PFSK-1 (cell line): Measurements from ENCODE around the gene POLR2H.

Experiments used
- FOXP2 ChIP-seq: optimal IDR thresholded peaks from 2 replicates; pipeline ENCODE3; 2011; ENCODE audit warnings: borderline replicate concordance, control low read depth, inconsistent platforms; ENCODE audit not compliant: insufficient read depth; ENCODE audit errors: extremely low read length, extremely low read depth
- POLR2AphosphoS5 ChIP-seq: IDR thresholded peaks from 2 replicates; pipeline ENCODE4 v1.6.1; 2012; ENCODE audit warnings: low read depth, mild to moderate bottlenecking, control low read depth, low read length, moderate library complexity
- SIN3A ChIP-seq: IDR thresholded peaks from 2 replicates; pipeline ENCODE4 v1.6.1; 2012; ENCODE audit warnings: mild to moderate bottlenecking, low read length, moderate library complexity, borderline replicate concordance; ENCODE audit not compliant: insufficient read depth
- TAF1 ChIP-seq: IDR thresholded peaks from 2 replicates; pipeline ENCODE4 v1.6.1; 2012; ENCODE audit warnings: low read length, control low read depth, borderline replicate concordance; ENCODE audit not compliant: insufficient read depth
- TF ChIP-seq, protein P1 (sequence below), 2 experiments: IDR thresholded peaks; 2 replicates each; pipeline versions ENCODE4 v1.6.1 to v1.8.0; 2011 to 2012; ENCODE audit warnings: low read depth in 2 of 2, low read length in 2 of 2, control low read depth in 1 of 2, inconsistent platforms in 1 of 2, mild to moderate bottlenecking in 1 of 2, moderate library complexity in 1 of 2; ENCODE audit not compliant: insufficient read depth in 1 of 2

The POLR2H gene

DNA sequence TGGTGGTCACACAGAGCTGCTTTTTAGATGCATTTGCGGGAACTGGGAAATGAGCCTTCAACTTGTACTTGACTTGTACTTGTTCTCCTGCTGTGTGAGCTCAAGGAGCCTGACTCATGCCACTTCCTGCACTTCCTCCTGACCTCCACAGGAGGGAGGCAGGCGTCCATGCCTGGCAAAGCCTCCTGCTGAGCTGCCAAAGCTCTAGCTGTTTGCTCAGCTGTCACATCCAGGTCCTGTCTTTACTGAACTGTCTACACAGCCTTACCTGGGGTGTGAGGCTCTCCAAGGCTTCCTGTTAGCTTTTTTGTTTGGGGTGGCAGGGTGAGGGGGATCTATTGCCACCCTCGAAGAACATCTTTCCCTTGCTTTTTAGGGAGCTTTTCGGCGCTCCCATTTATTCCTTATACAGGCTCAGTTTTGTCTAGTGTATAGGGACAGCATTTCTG lies 10.1 kb downstream of the POLR2H start:
- TF ChIP-seq TAF1: no peak
- TF ChIP-seq, protein P1, sequence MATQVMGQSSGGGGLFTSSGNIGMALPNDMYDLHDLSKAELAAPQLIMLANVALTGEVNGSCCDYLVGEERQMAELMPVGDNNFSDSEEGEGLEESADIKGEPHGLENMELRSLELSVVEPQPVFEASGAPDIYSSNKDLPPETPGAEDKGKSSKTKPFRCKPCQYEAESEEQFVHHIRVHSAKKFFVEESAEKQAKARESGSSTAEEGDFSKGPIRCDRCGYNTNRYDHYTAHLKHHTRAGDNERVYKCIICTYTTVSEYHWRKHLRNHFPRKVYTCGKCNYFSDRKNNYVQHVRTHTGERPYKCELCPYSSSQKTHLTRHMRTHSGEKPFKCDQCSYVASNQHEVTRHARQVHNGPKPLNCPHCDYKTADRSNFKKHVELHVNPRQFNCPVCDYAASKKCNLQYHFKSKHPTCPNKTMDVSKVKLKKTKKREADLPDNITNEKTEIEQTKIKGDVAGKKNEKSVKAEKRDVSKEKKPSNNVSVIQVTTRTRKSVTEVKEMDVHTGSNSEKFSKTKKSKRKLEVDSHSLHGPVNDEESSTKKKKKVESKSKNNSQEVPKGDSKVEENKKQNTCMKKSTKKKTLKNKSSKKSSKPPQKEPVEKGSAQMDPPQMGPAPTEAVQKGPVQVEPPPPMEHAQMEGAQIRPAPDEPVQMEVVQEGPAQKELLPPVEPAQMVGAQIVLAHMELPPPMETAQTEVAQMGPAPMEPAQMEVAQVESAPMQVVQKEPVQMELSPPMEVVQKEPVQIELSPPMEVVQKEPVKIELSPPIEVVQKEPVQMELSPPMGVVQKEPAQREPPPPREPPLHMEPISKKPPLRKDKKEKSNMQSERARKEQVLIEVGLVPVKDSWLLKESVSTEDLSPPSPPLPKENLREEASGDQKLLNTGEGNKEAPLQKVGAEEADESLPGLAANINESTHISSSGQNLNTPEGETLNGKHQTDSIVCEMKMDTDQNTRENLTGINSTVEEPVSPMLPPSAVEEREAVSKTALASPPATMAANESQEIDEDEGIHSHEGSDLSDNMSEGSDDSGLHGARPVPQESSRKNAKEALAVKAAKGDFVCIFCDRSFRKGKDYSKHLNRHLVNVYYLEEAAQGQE (IDR thresholded peaks at IDR 0.05; ENCODE audit: insufficient read depth in 1 of 2, low read depth in 2 of 2, low read length in 2 of 2): no peak

DNA sequence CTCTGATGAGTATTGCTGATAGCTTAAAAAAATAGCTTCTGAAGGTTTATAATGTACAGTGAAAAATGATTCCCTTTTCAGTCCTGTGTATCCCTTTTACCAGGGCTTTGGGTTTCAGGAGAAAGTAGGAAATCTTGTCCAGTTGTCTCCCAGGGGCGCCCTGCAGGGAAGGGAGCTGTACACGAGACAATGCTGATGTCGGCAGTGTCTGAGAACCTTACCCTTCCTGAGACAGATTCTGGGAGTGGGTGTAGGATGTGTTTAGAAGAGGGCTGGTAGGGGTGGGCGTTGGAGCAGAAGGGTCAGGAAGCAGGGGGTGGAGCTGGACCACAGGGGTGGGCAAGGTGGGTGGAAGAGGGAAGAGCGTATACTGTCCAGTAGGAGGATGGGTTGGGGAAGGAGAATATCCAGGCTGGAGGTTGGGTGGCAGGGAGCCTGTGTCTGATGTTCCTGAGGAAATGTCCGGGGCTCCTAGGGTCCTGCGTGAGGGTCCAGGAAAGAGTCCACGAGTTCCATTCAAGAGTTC lies 10.8 kb downstream of the POLR2H start:
- TF ChIP-seq SIN3A: no peak
- TF ChIP-seq FOXP2: no peak
- TF ChIP-seq TAF1: no peak
- no peak for TF ChIP-seq POLR2AphosphoS5
- TF ChIP-seq, protein P1 (IDR thresholded peaks at IDR 0.05; ENCODE audit: insufficient read depth in 1 of 2, low read depth in 2 of 2, low read length in 2 of 2): no peak

DNA sequence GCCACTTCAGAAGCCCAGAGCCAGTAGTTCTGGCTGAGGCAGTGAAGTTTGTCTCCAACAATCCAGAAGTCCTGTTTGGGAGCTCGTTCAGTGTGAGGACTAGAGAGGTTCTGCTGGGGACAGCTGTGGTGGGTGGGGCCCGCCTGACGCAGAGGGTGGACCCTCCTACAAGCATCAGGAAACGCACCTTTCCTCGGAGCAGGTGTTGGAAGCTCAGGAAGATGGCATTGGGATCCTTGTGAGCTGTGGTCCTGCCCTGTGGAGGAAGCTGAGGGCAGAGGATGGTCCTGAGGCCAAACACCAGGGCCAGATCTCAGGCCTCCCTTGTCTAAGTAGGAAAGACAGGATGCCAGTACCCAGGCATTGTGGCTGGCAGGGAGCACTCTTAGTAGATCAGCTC lies 11.4 kb downstream of the POLR2H start:
- TF ChIP-seq, protein P1 (IDR thresholded peaks at IDR 0.05; ENCODE audit: insufficient read depth in 1 of 2, low read depth in 2 of 2, low read length in 2 of 2): no peak
- TF ChIP-seq SIN3A (no peak), POLR2AphosphoS5 (no peak), TAF1 (no peak), FOXP2 (no peak)

DNA sequence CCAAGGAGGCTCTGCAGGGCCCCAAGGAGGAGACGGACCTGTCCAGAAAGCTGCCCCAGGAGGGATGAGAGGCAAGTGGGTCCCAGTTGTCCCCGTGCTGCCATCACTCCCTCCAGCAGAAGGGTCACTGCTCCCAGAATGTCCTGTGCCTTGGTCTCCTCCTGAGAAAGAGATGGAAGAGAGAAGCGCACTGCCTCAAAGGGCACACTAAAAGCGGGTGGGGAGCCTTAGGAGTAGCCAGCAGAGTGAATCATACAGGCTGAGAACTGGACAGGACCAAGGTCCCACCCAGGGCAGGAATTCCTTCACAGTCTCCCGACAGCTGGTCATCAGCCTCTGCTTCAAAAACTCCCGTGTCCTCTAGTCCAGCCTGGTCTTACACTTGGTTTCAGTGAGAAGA lies 11.9 kb downstream of the POLR2H start:
- no peak for TF ChIP-seq TAF1
- TF ChIP-seq, protein P1 (IDR thresholded peaks at IDR 0.05; ENCODE audit: insufficient read depth in 1 of 2, low read depth in 2 of 2, low read length in 2 of 2): no peak
- TF ChIP-seq FOXP2: no peak
- no peak for TF ChIP-seq POLR2AphosphoS5
- TF ChIP-seq SIN3A: no peak

DNA sequence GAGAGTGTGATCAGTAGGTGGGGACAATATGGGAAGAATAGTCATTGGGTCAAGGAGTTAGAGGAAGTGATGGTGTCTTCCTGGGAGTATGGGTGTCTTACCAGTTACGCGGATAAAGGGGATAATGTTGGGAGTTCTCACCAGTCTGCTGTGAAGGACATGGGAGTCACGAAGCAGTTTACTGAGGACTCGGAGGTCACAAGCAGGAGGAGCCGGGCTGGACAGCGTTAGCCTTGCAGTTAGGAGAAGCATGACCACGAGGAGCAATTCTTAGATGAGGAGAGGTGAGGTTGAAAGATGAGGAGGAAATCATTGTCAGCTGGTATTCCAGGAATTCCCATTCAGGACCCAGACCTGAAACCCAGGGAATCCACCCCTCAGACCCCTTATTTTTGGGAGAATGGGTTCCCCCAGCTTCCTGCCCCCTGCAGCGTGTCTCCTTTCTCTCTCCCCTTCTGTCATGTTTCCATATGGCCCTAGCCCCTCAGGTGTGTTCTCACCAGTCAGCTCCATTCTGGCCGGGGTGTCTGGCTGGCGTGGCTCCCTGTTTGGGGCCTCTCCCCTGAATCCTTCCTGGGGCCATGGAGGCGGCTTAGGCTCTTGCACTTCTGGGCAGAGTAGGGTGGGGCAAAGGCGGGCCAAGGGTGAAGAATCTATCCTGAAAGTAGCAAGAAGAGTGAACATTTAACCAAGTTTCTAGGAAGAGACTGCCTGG lies 14.4 kb downstream of the POLR2H start:
- TF ChIP-seq TAF1: no peak
- TF ChIP-seq POLR2AphosphoS5: no peak
- TF ChIP-seq, protein P1 (IDR thresholded peaks at IDR 0.05; ENCODE audit: insufficient read depth in 1 of 2, low read depth in 2 of 2, low read length in 2 of 2): no peak
- TF ChIP-seq FOXP2: no peak
- TF ChIP-seq SIN3A: no peak
